Measurements from ENCODE around the gene PIEZO1. TPM values are rescaled to one million over a fixed set of nuclear protein-coding genes. Genes with fewer than 3 reads are reported as not detected.
"Not testable (repeated sequence)": the region's sequence is repeated elsewhere in the genome, so short reads cannot be mapped to it uniquely, and the experiment has no call there.

The PIEZO1 gene
- total RNA-seq, 1 experiment from 2014 or later = 375 TPM

- DNase-seq (ENCODE audit: low spot score) = not testable (repeated sequence)
Measured at GRCh38 chr16:88669493-88669892, 115.5 kb downstream of the PIEZO1 start.

- DNase-seq (ENCODE audit: low spot score) = no peak
Measured at GRCh38 chr16:88667461-88667860, 117.6 kb downstream of the PIEZO1 start.

GRCh38 chr16:88665570-88665969 lies 119.5 kb downstream of the PIEZO1 start:
- DNase-seq (ENCODE audit: low spot score) = no peak

Other genes with a start within 250 kb of the PIEZO1 start
- 20.2 and 28.9 TPM in 2 replicates for gene ZC3H18, start 214.8 kb downstream of the PIEZO1 start, total RNA-seq (2014; rRNA removed; shearing (Covaris generic))
- gene IL17C, start 146.6 kb downstream of the PIEZO1 start, total RNA-seq (2014; rRNA removed; shearing (Covaris generic)) = 0.28 TPM in 1 of 2 replicates, not detected in the other
- 1,584 and 1,604 TPM in 2 replicates for gene CYBA, start 134.2 kb downstream of the PIEZO1 start, total RNA-seq (2014; rRNA removed; shearing (Covaris generic))
- gene MVD, start 122.1 kb downstream of the PIEZO1 start, total RNA-seq (2014; rRNA removed; shearing (Covaris generic)) = 100 and 109 TPM in 2 replicates
- gene SNAI3, start 98.7 kb downstream of the PIEZO1 start, total RNA-seq (2014; rRNA removed; shearing (Covaris generic)) = 1.2 and 1.7 TPM in 2 replicates
- 44.6 and 49.8 TPM in 2 replicates for gene RNF166, start 78.8 kb downstream of the PIEZO1 start, total RNA-seq (2014; rRNA removed; shearing (Covaris generic))
- gene CTU2, start 78.7 kb downstream of the PIEZO1 start, total RNA-seq (2014; rRNA removed; shearing (Covaris generic)) = 38.4 and 44.5 TPM in 2 replicates
- gene CDT1, start 18.6 kb upstream of the PIEZO1 start, total RNA-seq (2014; rRNA removed; shearing (Covaris generic)) = 120 and 146 TPM in 2 replicates
- gene APRT, start 26.7 kb upstream of the PIEZO1 start, total RNA-seq (2014; rRNA removed; shearing (Covaris generic)) = 669 and 675 TPM in 2 replicates
- 14.1 and 18.4 TPM in 2 replicates for gene GALNS, start 71.7 kb upstream of the PIEZO1 start, total RNA-seq (2014; rRNA removed; shearing (Covaris generic))
- gene TRAPPC2L, start 71.9 kb upstream of the PIEZO1 start, total RNA-seq (2014; rRNA removed; shearing (Covaris generic)) = 120 and 125 TPM in 2 replicates
- not detected in 2 replicates for gene PABPN1L, start 81.4 kb upstream of the PIEZO1 start, total RNA-seq (2014; rRNA removed; shearing (Covaris generic))
- gene CBFA2T3, start 192.0 kb upstream of the PIEZO1 start, total RNA-seq (2014; rRNA removed; shearing (Covaris generic)) = 0.03 TPM in 1 of 2 replicates, not detected in the other